Hepatocyte (in vitro differentiated cells): ENCODE data around the gene ARL16. TPM values are rescaled to one million over a fixed set of nuclear protein-coding genes. Genes with fewer than 3 reads are reported as not detected.
A peak's percentile ranks its signal among the peaks of the same experiment; 100 is the strongest.

Source experiments
- DNase-seq: peaks from one replicate; pipeline ENCODE4 v3.0.0-alpha.2; 2016; ENCODE audit warnings: low spot score
- H2AFZ ChIP-seq: fragments of 200-600 bp; sonication (generic); 2 replicates; pipeline ENCODE4 v1.6.0; 2016; ENCODE audit warnings: antibody characterized with exemption, mild to moderate bottlenecking
- H3K27ac ChIP-seq: fragments of 200-600 bp; sonication (generic); 2 replicates; pipeline ENCODE4 v1.5.1; 2016; ENCODE audit warnings: mild to moderate bottlenecking
- H3K27me3 ChIP-seq: fragments of 200-600 bp; sonication (generic); 2 replicates; pipeline ENCODE4 v1.6.1; 2016
- H3K36me3 ChIP-seq: fragments of 200-600 bp; sonication (generic); replicated peaks from 2 replicates; pipeline ENCODE4 v1.5.1; 2016; ENCODE audit warnings: low read depth; ENCODE audit not compliant: insufficient read depth
- H3K4me1 ChIP-seq: fragments of 200-600 bp; sonication (generic); 2 replicates; pipeline ENCODE4 v1.5.1; 2016; ENCODE audit warnings: mild to moderate bottlenecking, moderate library complexity; ENCODE audit not compliant: insufficient read depth
- H3K4me2 ChIP-seq: fragments of 200-600 bp; sonication (generic); 2 replicates; pipeline ENCODE4 v1.6.0; 2016
- H3K4me3 ChIP-seq: fragments of 200-600 bp; sonication (generic); 2 replicates; pipeline ENCODE4 v1.5.1; 2016; ENCODE audit warnings: mild to moderate bottlenecking
- H3K79me2 ChIP-seq: fragments of 200-600 bp; sonication (generic); 2 replicates; pipeline ENCODE4 v1.6.0; 2017; ENCODE audit warnings: mild to moderate bottlenecking
- H3K9me2 ChIP-seq: fragments of 200-600 bp; sonication (generic); replicated peaks from 2 replicates; pipeline ENCODE4 v1.6.0; 2017; ENCODE audit warnings: mild to moderate bottlenecking; ENCODE audit not compliant: insufficient read depth
- H3K9me3 ChIP-seq: fragments of 200-600 bp; sonication (generic); 2 replicates; pipeline ENCODE4 v1.5.1; 2016; ENCODE audit warnings: low read depth, mild to moderate bottlenecking
- H4K20me1 ChIP-seq: fragments of 200-600 bp; sonication (generic); 2 replicates; pipeline ENCODE4 v1.6.0; 2016; ENCODE audit warnings: mild to moderate bottlenecking; ENCODE audit not compliant: insufficient read depth, poor library complexity, severe bottlenecking
- CTCF ChIP-seq: fragments of 200-600 bp; sonication (generic); IDR thresholded peaks from 2 replicates; pipeline ENCODE4 v1.5.1; 2016; ENCODE audit warnings: antibody characterized with exemption, mild to moderate bottlenecking; ENCODE audit not compliant: poor library complexity
- EZH2 ChIP-seq: fragments of 200-600 bp; sonication (generic); IDR thresholded peaks from 2 replicates; pipeline ENCODE4 v1.6.1; 2016; ENCODE audit warnings: antibody characterized with exemption, mild to moderate bottlenecking, borderline replicate concordance
- EZH2phosphoT487 ChIP-seq: fragments of 200-600 bp; sonication (generic); IDR thresholded peaks from one replicate; pipeline ENCODE4 v1.6.1; 2018; ENCODE audit warnings: antibody characterized with exemption, mild to moderate bottlenecking, low read depth, moderate library complexity; ENCODE audit not compliant: unreplicated experiment, severe bottlenecking
- WGBS: methylation state at CpG from one replicate; pipeline ENCODE4 v1.1.6; 2016; ENCODE audit warnings: low lambda C conversion rate; ENCODE audit errors: missing lambda C conversion rate; 5-methylcytosine and 5-hydroxymethylcytosine counted together
- polyA plus RNA-seq: library from polyadenylated mRNA; unstranded; fragments of >200 nt; fragmentation: Nextera tagmentation; extraction: Ambion mirVana; gene quantifications from 2 replicates; pipeline ENCODE4 v1.2.1, GENCODE V29; 2016
- total RNA-seq: library from RNA; depleted of rRNA; stranded (reverse); fragments of >200 nt; gene quantifications from 2 replicates; pipeline ENCODE4 v1.2.3, GENCODE V29; 2014

ARL16 gene
- total and polyA plus RNA-seq, 2 experiments from 2014 or later, result 38.8 to 70.6 TPM

- H3K4me1 ChIP-seq, result peaks cover 22% of the 10 kb centered on the region
- 86% methylated on average over 4 of the region's 4 CpGs for WGBS
Measured at GRCh38 chr17:81638683-81639082, 44.9 kb downstream of the ARL16 start.

GRCh38 chr17:81636505-81637288 is 46.9 kb downstream of the ARL16 start, which contains the start of the genes NPLOC4 and TSPAN10:
Gene NPLOC4 (minus strand): TSS chr17:81637112. CDS start chr17:81636930, 182 bp downstream.
Gene TSPAN10 (plus strand): TSS chr17:81637196. CDS start chr17:81642413, 5,217 bp downstream.
- peaks cover 22% of the 10 kb centered on the region for H3K4me1 ChIP-seq
- H3K27ac ChIP-seq, result peak within 1 kb of the TSS; percentile 97
- peak within 1 kb of the TSS; percentile 85 for H3K4me2 ChIP-seq
- no peaks in the 10 kb centered on the region for H3K9me3 ChIP-seq
- TF ChIP-seq EZH2phosphoT487, result no peak
- TF ChIP-seq CTCF, result no peak
- no peak for TF ChIP-seq EZH2
- no peaks in the 10 kb centered on the region for H3K27me3 ChIP-seq
- DNase-seq, result peak; percentile 95
- H3K79me2 ChIP-seq, result peaks cover 49% of the 10 kb centered on the region
- H3K9me2 ChIP-seq, result no peaks in the 10 kb centered on the region
- H3K36me3 ChIP-seq, result no peaks in the 10 kb centered on the region
- peak within 1 kb of the TSS; percentile 56 for H3K4me3 ChIP-seq
- H2AFZ ChIP-seq, result peak within 1 kb of the TSS; percentile 97
- peaks cover 40% of the 10 kb centered on the region for H4K20me1 ChIP-seq
- under 1% methylated on average over 50 of the region's 77 CpGs for WGBS

More at GRCh38 chr17:81638683-81639082, 44.9 kb downstream of the ARL16 start:
- Histone ChIP-seq H4K20me1 (peaks cover 21% of the 10 kb centered on the region), H3K27me3 (no peaks in the 10 kb centered on the region), H3K9me2 (no peaks in the 10 kb centered on the region), H2AFZ (no peak overlapping the region), H3K4me2 (no peak overlapping the region), H3K9me3 (no peaks in the 10 kb centered on the region), H3K27ac (no peak overlapping the region), H3K36me3 (no peaks in the 10 kb centered on the region), H3K79me2 (peaks cover 29% of the 10 kb centered on the region), H3K4me3 (no peak overlapping the region)
- TF ChIP-seq EZH2, result no peak
- no peak for TF ChIP-seq EZH2phosphoT487
- no peak for TF ChIP-seq CTCF
- no peak for DNase-seq

GRCh38 chr17:81635973-81636504 is 47.6 kb downstream of the ARL16 start:
- no peaks in the 10 kb centered on the region for H3K9me2 ChIP-seq
- no peaks in the 10 kb centered on the region for H3K36me3 ChIP-seq

More at GRCh38 chr17:81635973-81636504, 47.6 kb downstream of the ARL16 start:
- peaks cover 55% of the 10 kb centered on the region for H3K79me2 ChIP-seq
- peak overlapping the region; percentile 81 for H3K4me2 ChIP-seq
- WGBS, result 41% methylated on average over 18 of the region's 18 CpGs
- DNase-seq, result no peak
- H4K20me1 ChIP-seq, result peaks cover 41% of the 10 kb centered on the region
- peak overlapping the region; percentile 97 for H3K27ac ChIP-seq
- no peak overlapping the region for H2AFZ ChIP-seq
- H3K27me3 ChIP-seq, result no peaks in the 10 kb centered on the region
- peaks cover 22% of the 10 kb centered on the region for H3K4me1 ChIP-seq
- H3K9me3 ChIP-seq, result no peaks in the 10 kb centered on the region
- H3K4me3 ChIP-seq, result peak overlapping the region; percentile 56
- TF ChIP-seq EZH2phosphoT487 (no peak), CTCF (no peak), EZH2 (no peak)
